Calu3 (cell line): ENCODE data around the gene ISLR. TPM values are rescaled to one million over a fixed set of nuclear protein-coding genes. Genes with fewer than 3 reads are reported as not detected.

Experiments used
- BruUV-seq: library from RNA; stranded (reverse); fragments of 400-500 nt; replicated peaks from 2 replicates; lab custom pipeline; 2021; lab: Mats Ljungman, UMichigan
- CTCF ChIA-PET: fragments of 300-600 bp; sonication (Branson Sonifier 250); formaldehyde crosslinking; loops from one replicate; lab custom pipeline; 2022; ENCODE audit warnings: antibody characterized with exemption; lab: Charles Lee
- DNase-seq: peaks from one replicate; pipeline ENCODE4 v3.0.0; 2022
- H3K27ac Mint-ChIP-seq: one replicate; pipeline ENCODE4 v1.8.0; 2022; ENCODE audit warnings: mixed read lengths; ENCODE audit not compliant: unreplicated experiment
- H3K27me3 Mint-ChIP-seq: one replicate; pipeline ENCODE4 v1.8.0; 2022; ENCODE audit warnings: mixed read lengths; ENCODE audit not compliant: unreplicated experiment
- H3K36me3 Mint-ChIP-seq: one replicate; pipeline ENCODE4 v1.8.0; 2022; ENCODE audit warnings: mild to moderate bottlenecking, moderate library complexity, mixed read lengths; ENCODE audit not compliant: insufficient read depth, unreplicated experiment
- H3K4me1 Mint-ChIP-seq: one replicate; pipeline ENCODE4 v1.8.0; 2022; ENCODE audit warnings: mild to moderate bottlenecking, low read depth, mixed read lengths; ENCODE audit not compliant: unreplicated experiment
- H3K4me3 Mint-ChIP-seq: one replicate; pipeline ENCODE4 v1.8.0; 2022; ENCODE audit warnings: mild to moderate bottlenecking, low read depth, moderate library complexity, mixed read lengths; ENCODE audit not compliant: unreplicated experiment
- H3K9me3 Mint-ChIP-seq: one replicate; pipeline ENCODE4 v1.8.0; 2022; ENCODE audit warnings: low read depth, mixed read lengths; ENCODE audit not compliant: unreplicated experiment
- intact Hi-C: fragments of 100-400 bp; cut with micrococcal nuclease; formaldehyde crosslinking; loops from one replicate; pipeline ENCODE4 v1.10.0; 2022; ENCODE audit not compliant: unreplicated experiment
- total RNA-seq: library from RNA; stranded (reverse); gene quantifications from 2 replicates; pipeline ENCODE4 v1.2.3, GENCODE V29; 2022
- TF ChIP-seq, protein P1 (sequence below): fragments of 200-600 bp; IDR thresholded peaks from one replicate; pipeline ENCODE4 v1.8.0; 2022; ENCODE audit warnings: antibody characterized with exemption; ENCODE audit not compliant: unreplicated experiment

ISLR gene
- total RNA-seq, 1 experiment from 2014 or later: not detected

DNA sequence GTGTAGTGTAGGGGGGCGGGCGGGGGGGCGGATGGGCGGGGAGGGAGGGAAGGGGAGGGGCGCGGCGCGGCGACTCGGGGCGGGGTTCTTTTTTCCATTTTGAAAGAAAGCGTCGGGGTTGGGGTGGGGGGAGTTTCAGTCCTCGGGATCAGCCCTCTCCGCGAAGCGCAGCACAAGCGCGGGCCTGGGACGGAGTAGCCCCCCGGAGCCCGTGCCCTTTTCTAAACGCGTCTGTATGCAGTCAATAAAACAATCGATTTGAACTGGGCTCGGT lies 37.0 kb upstream of the ISLR start:
- Mint-ChIP-seq H3K27me3 (peaks cover 47% of the 10 kb centered on the region), H3K4me3 (peak overlapping the region; percentile 77), H3K9me3 (no peaks in the 10 kb centered on the region), H3K27ac (no peak overlapping the region), H3K36me3 (peaks cover 6% of the 10 kb centered on the region), H3K4me1 (no peaks in the 10 kb centered on the region)
- TF ChIP-seq, protein P1, sequence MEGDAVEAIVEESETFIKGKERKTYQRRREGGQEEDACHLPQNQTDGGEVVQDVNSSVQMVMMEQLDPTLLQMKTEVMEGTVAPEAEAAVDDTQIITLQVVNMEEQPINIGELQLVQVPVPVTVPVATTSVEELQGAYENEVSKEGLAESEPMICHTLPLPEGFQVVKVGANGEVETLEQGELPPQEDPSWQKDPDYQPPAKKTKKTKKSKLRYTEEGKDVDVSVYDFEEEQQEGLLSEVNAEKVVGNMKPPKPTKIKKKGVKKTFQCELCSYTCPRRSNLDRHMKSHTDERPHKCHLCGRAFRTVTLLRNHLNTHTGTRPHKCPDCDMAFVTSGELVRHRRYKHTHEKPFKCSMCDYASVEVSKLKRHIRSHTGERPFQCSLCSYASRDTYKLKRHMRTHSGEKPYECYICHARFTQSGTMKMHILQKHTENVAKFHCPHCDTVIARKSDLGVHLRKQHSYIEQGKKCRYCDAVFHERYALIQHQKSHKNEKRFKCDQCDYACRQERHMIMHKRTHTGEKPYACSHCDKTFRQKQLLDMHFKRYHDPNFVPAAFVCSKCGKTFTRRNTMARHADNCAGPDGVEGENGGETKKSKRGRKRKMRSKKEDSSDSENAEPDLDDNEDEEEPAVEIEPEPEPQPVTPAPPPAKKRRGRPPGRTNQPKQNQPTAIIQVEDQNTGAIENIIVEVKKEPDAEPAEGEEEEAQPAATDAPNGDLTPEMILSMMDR: no peak
- no peak for DNase-seq
- intact Hi-C loops: no loop called here
- BruUV-seq: no TSS peak
- CTCF ChIA-PET: interaction anchor here (1.2 kb wide), 1 partner anchor 184 kb away, joined by 3 read pairs; no protein-coding TSS in a partner anchor

DNA sequence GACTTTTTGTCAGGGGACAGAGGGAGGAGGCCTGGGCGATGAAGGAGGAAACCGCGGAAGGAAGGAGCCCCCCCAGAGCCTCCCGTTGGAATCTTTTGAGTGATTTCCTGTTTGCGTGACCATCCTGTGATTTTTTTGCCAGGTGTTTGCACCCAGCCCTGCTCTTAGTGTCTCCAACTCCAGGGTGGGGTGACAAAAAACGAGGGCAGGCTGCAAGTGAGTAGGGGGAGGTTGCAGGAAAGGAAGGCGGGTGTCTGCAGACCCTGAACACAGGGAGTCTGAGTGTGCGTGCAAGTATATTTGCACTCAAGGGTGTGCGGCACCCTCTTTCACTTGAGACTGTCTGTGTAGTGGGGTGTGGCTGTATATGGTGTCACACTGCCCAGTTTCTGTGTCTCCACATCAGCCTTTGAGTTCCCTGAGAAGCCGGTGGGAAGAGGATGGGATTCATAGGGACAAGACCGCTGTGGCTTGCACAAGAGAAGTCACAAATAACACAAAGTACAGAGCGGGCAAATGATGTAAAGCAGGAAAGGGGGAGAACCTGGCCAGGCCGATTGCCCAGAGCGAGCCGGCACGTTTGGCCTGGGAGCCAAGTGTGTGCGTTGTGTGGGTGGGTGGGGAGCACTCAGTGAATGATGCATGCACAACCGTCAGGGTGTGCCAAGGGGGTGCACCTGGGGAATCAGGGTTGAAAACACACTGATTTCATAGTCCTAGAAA lies 36.5 kb upstream of the ISLR start:
- intact Hi-C loops: no loop called here
- Mint-ChIP-seq H3K27ac (no peak overlapping the region), H3K4me1 (no peaks in the 10 kb centered on the region), H3K4me3 (peak overlapping the region; percentile 77), H3K36me3 (peaks cover 6% of the 10 kb centered on the region), H3K9me3 (no peaks in the 10 kb centered on the region), H3K27me3 (peaks cover 42% of the 10 kb centered on the region)
- TF ChIP-seq, protein P1: no peak
- no peak for DNase-seq
- BruUV-seq: no TSS peak
- CTCF ChIA-PET: no interaction called here

DNA sequence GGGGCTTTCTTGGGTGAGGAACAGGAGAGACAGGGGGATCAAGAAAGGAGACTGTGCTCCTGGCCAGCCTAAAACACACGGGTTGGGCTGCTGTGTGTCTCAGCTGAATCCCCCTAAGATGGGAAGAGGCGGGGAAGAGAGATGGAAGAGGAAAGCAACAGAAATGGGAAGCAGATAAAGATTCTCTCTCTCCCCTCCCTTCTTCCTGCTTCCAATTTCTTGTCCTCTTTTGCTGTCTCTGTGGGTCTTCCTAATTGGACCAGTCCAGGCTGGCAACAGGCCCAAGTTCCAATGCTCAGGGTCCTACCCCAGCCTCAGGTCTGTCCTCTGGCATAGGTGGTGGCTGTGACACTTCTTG lies 36.0 kb upstream of the ISLR start:
- Mint-ChIP-seq H3K9me3 (no peaks in the 10 kb centered on the region), H3K27me3 (peaks cover 37% of the 10 kb centered on the region), H3K4me3 (no peak overlapping the region), H3K27ac (no peak overlapping the region), H3K4me1 (no peaks in the 10 kb centered on the region), H3K36me3 (peaks cover 6% of the 10 kb centered on the region)
- no peak for DNase-seq
- TF ChIP-seq, protein P1: no peak
- BruUV-seq: no TSS peak
- intact Hi-C loops: no loop called here
- CTCF ChIA-PET: interaction anchor here (0.6 to 1.3 kb wide), 3 partner anchors 79 to 190 kb away, joined by 3 to 4 read pairs (median 4); no protein-coding TSS in a partner anchor

DNA sequence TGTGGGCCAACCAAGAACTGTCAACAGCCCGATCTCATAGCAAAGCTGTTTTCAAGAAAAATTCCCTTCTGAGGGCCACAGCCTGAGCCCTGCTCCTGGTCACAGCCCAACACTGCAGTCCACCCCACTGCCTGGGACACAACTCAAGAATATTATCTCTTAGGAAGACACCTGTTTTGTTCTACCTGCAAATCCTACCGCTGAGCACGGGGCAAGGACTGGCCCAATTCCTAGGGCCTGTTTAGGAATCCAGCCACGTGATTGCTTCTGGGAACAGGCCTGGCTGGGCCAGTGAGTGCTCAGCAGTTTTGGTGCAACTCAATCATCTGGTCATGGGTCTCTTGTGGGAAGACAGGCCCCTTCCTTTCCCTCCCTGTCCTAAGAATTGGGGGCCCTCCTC lies 34.9 kb upstream of the ISLR start:
- CTCF ChIA-PET: interaction anchor here (1.3 kb wide), 1 partner anchor 169 kb away, joined by 4 read pairs; no protein-coding TSS in a partner anchor
- intact Hi-C loops: no loop called here
- H3K4me1 Mint-ChIP-seq: no peaks in the 10 kb centered on the region
- DNase-seq: no peak
- peaks cover 31% of the 10 kb centered on the region for H3K27me3 Mint-ChIP-seq
- H3K4me3 Mint-ChIP-seq: no peak overlapping the region
- TF ChIP-seq, protein P1: no peak
- no peak overlapping the region for H3K27ac Mint-ChIP-seq
- no peaks in the 10 kb centered on the region for H3K9me3 Mint-ChIP-seq
- H3K36me3 Mint-ChIP-seq: peaks cover 6% of the 10 kb centered on the region
- no TSS peak for BruUV-seq
